Endometrial microvascular endothelial cells (primary cell): ENCODE measurements around the gene TRAF3. TPM values are rescaled to one million over a fixed set of nuclear protein-coding genes. Genes with fewer than 3 reads are reported as not detected.

ENCODE experiments used
- in situ Hi-C: cut with HindIII; loops from 2 replicates; pipeline ENCODE4 v1.10.0; 2017; ENCODE audit warnings: low sequenced_read_pairs, low pct_unique_long_range_greater_than_20kb; ENCODE audit errors: inconsistent ontology term
- total RNA-seq: library from RNA; depleted of rRNA; stranded (reverse); fragments of >200 nt; gene quantifications from one replicate; pipeline ENCODE4 v1.2.3, GENCODE V29; 2015; ENCODE audit errors: inconsistent ontology term

TRAF3 gene
- 24.2 TPM for total RNA-seq

- in situ Hi-C loops: no loop called here
Observed at GRCh38 chr14:102776761-102777710, at the start of gene TRAF3. TRAF3 (plus strand) TSS chr14:102777449; CDS start chr14:102870202, 92,753 bp downstream.

- in situ Hi-C loops: no loop called here
Observed at GRCh38 chr14:102728501-102728900, 48.7 kb upstream of the TRAF3 start.

DNA sequence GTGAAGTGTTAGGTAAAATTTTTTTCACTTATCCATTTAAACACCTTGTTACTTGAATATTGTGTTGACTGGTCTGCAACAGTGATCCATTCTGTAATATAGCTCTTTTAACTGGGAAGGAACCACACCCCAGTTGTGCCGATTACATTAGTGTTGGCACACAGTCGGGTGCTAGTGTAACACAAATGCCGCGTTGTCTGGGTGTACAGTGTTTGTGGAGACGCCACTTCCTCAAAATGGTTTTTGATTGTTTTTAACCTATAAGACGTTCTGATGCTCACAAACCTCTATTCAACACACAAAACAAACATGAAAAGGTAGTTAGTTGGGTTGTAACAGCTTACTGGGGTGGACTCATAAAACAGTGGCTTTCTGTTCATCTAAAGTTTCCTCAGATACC is 48.0 kb upstream of the TRAF3 start:
- in situ Hi-C loops: no loop called here

GRCh38 chr14:102729825-102730224 is 47.4 kb upstream of the TRAF3 start:
- in situ Hi-C loops: no loop called here

DNA sequence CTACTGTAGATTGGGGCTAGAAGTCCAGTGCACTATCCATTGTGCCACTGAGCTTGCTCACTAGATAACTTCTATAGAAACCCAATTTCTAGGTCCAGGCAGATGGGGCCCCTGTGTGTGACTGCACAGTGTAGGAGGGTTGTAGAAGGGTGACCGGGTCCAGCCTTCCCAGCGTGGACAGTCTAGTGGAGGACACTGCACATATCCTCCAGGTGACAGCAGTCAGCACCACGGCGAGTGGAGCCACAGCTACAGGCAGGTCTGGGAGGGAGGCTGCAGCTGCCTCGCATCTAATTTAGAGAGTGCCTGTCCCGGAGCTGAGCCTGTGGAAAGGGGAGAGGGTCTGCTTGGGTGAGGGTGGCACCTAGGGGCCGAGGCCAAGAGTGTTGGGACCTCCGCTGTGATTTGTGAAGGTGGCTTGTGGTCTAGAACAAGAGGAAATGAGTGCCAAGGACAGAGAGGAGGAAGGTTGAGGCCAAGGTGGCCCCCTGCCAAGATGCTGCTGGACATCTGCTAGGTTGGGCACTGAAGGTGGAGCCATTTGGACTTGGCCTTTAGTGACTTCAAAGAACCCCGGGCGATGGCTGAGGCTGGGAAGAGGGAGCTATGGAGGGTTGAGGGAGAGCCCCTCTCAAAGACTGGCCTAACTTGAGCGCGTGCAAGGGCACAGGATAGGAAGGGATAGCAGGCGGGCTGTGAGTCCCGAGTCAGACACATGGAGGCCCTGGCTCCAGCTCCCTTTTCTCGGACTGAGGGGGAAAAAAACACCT is 46.0 kb upstream of the TRAF3 start:
- in situ Hi-C loops: no loop called here

DNA sequence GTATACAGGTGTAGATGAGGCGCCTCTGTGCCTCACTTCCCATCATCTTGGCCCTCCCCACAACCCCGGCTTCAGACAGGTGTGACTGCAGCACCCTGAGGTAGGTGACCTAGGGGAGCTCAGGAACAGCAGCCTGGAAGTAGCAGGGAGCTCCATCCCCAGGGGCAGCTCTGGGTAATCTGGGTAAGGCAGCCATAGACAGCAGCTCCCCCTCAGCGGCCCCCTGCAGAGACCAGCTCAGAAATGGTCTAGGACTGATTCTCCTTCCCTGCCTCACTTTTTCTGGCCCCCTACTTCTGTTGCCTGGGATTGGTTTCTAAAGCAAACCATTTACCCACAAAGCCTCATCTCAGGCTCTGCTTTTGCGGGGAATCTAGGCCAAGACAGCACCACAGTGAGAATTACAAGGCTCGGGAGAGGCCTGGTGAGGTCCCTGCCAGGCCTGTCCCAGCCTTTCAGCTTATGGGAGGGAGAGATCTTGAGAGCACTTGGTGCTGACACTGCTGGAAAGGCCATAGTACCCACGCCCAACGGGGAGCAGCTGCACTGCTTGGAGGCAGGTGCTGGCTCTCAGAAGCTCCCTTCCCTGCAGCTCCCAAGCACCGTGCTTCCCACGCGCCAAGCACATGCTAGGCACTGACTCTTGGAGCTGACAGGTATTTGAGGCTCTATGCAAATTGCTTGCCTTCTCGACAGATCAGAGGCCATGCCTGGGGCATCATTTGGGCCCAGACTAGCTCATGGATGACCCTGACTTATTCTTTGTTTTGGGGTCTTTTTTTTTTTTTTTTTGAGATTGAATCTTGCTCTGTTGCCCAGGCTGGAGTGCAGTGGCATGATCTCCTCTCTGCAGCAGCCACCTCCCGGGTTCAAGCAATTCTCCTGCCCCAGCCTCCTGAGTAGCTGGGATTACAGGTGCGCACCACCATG is 45.1 kb upstream of the TRAF3 start:
- in situ Hi-C loops: no loop called here

GRCh38 chr14:102732924-102733323 is 44.3 kb upstream of the TRAF3 start:
- in situ Hi-C loops: no loop called here

GRCh38 chr14:102733326-102733725 is 43.9 kb upstream of the TRAF3 start:
- in situ Hi-C loops: no loop called here

DNA sequence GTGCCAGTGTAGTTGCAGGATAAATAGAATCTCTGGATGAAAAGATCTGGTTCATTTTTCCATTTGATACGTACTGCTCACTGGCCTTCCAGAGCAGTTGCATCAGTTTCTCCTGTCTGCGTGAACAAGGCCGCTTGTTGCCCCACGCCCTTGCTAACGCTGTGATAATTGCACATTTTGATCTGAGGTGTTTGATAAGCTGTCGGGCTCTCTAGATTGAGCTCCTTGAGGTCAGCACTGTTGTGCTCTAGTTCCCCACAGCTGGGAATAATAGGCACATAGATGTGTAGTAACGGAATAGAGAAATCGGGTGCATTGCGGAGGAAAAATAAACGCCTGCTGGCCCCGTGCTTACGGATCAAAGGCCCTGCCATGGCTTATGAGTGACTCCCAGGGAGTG is 42.8 kb upstream of the TRAF3 start:
- in situ Hi-C loops: no loop called here

DNA sequence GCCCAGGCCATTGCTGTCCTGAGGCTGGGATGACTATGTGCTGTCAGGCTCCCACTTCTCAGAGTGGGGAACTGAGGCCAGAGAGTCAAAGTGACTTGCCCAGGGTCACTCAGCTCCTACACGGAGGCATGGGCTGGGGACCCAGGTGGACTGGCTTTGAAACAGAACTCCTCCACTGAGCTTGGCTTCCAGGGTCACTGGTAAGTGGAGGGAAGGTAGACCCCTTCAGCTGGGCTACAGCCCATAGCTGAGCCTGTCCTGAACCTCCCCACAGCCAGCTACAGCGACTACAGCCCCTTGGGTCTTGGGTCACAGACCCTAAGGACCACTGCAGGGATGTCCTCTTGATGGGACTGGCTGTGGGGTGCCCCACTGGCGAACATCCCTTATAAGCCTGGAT is 40.3 kb upstream of the TRAF3 start:
- in situ Hi-C loops: no loop called here

GRCh38 chr14:102737402-102738372 is 39.6 kb upstream of the TRAF3 start:
- in situ Hi-C loops: no loop called here

GRCh38 chr14:102738373-102739189 is 38.7 kb upstream of the TRAF3 start:
- in situ Hi-C loops: no loop called here

GRCh38 chr14:102739190-102739469 is 38.1 kb upstream of the TRAF3 start:
- in situ Hi-C loops: no loop called here

GRCh38 chr14:102746634-102747438 is 30.4 kb upstream of the TRAF3 start:
- in situ Hi-C loops: no loop called here

DNA sequence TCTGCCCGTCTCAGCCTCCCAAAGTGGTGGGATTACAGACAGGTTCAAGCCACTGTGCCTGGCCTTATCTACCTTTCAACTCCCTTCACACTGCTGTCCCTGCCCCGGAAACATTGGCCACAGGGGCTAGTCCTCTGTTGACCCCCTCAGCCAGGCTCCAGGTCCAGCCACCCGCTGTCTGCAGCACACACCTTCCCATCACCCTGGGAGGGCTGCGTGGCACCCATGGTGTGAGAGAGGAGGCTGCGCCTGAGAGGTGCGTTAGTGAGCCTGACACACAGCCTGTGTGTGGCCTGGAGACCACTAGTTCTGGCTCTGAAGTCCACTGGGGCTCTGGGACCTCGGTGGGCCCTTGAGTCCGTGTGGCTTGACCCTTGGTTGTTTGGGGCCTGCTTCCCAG is 28.4 kb upstream of the TRAF3 start:
- in situ Hi-C loops: no loop called here
